HG03457 (cell line): ENCODE data around the gene EIF4G3.
"Not testable (repeated sequence)": the region's sequence is repeated elsewhere in the genome, so short reads cannot be mapped to it uniquely, and the experiment has no call there.

Experiments
- ATAC-seq: cut with Tn5 transposase; IDR thresholded peaks from one replicate; pipeline ENCODE4 v1.9.1; 2021; ENCODE audit warnings: moderate number of reproducible peaks; ENCODE audit not compliant: unreplicated experiment

The EIF4G3 gene

GRCh38 chr1:21069549-21069948 is 107.1 kb downstream of the EIF4G3 start:
- ATAC-seq = no peak

DNA sequence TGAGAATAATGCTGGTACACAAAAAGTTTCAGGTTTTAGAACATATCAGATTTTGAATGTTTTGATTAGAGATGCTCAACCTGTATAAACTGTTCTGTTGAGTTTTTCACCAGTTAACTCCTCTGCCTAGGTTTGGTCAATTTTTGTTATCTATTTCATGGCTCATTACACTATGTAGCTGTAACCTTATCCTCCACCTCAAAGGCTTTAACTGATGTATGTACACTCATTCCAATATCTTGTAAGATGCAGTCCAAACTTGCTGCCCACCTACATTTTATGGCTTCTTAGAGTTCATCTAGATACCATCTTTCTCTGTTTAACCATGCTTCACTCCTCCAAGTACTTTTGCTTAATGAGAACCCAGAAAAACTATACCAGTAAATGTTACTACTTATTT is 107.8 kb downstream of the EIF4G3 start:
- ATAC-seq = no peak

DNA sequence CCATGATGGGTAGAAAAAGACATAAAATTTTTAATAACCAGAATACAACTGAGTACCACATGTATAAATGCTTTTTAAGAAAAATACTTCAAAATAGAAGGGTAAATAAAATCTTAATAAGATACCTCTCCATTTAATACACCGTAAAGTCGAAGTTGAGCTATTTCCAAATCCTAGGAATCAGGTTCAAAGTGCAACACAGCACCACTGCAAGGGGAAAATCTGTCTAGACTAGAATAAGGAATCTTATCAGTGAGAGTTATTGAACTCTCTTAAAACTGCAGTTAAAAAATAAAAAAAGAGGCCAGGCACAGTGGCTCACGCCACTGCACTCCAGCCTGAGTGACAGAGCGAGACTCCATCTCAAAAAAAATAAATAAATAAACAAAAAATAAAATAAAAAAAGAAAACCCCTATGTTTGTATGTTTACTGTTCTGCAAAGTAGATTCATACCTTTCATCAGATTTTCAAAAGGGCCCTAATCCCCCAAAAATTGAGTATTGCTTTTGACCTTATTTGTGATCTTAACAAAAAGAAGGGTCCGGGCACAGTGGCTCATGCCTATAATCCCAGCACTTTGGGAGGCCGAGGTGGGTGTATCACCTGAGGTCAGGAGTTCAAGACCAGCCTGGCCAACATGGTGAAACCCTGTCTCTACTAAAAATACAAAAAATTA is 109.0 kb downstream of the EIF4G3 start:
- no peak for ATAC-seq

DNA sequence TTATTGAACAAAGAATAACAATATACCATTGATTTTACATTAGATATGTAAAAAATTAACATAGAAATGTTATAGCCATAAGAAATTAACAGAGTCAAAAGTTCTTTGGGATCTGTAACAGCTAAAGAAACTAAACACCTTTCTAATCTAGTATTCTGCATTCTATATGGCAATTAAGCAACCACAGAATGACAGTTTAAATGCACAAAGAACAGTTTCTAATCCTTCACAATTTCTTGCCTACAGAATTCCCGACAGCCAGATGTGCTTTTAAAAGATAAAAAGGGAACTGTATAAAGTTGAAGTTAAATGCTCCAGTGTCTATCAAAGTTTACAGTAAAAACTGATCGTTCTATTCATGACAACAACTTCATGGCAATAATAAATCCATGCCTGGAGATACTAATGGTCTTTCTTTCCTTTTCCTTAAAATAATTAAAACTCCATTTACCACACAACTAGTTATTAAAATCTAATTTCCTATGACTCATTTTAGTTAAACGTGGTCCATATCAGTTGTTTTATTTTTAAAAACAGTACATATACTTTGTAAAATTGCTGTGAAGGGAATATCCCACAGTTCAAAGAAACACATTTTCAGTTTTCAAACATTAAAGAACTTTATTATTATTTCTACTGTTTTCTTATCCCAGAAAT is 110.2 kb downstream of the EIF4G3 start:
- ATAC-seq = no peak

DNA sequence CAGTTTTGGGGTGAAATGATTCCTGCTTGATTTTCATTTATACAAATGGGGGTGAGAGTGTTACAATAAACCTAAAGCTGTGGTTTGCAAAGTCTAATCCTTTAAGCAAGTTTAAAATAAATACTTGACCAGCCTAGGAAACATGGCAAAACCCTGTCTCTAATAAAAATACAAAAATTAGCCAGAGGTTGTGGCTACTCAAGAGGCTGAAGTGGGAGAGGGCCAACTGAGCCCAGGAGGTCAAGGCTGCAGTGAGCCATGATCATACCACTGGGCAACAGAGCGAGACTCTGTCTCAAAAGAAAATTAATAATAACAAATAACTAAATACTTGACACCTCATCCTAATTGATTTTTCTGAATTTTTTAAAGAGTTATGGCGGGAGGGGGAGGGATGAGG is 110.8 kb downstream of the EIF4G3 start:
- no peak for ATAC-seq

GRCh38 chr1:21064057-21064456 is 112.6 kb downstream of the EIF4G3 start:
- ATAC-seq = no peak

- no peak for ATAC-seq
Observed at GRCh38 chr1:21060523-21060922, 116.2 kb downstream of the EIF4G3 start.

- ATAC-seq = no peak
Observed at GRCh38 chr1:21059021-21059420, 117.7 kb downstream of the EIF4G3 start.

DNA sequence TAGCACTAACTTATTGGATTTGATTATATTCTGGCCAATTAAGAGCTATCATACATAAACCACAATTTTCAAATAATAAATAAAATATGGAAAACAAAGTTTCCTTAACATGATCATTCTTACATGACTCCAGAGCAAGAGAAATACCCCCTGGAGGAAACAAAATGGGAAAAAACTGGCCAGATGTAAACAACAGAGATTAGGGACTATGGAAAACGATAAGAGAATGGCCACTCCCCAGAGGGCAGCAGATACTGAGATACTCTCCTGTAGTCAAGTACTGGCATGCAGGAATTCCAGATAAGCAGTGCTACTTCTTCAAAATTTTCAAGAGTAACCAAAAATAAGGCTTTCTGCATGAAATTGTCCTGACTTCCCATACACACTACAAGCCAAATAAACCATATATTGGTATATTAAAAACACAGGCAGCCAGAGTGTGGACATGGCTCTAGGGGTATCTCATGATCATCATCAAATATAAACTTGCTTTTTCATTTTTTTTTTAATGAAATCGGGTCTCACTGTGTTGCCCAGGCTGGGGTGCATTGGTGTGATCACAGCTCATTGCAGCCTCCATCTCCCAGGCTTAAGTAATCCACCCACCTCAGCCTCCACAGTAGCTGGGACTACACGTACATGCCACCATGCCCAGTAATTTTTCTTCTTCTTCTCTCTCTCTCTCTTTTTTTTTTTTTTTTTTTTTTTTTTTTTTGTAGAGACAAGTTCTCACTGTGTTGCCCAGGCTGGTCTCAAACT is 118.5 kb downstream of the EIF4G3 start:
- no peak for ATAC-seq

GRCh38 chr1:21053189-21053928 is 123.3 kb downstream of the EIF4G3 start:
- not testable (repeated sequence) for ATAC-seq

- no peak for ATAC-seq
Observed at GRCh38 chr1:21052034-21052433, 124.7 kb downstream of the EIF4G3 start.

GRCh38 chr1:21051177-21051825 is 125.4 kb downstream of the EIF4G3 start:
- ATAC-seq = no peak

DNA sequence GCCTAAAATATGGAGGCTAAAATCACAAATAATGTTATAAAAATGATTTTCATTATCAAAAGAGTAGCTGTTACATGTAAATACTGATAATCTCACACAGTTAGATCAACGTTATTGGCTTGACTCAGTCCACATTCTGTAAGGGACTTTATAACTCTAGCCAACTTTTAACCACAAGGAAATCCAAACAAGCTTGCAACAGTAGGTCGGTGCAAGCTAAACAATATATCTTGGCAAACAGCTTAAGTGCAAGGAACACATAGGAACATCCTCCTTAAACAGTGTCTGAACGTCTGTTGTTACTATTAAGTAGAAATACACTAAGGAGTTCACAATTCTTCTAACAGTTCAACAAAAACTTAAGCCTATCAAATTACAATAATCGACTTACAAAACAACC is 126.7 kb downstream of the EIF4G3 start:
- ATAC-seq = no peak

DNA sequence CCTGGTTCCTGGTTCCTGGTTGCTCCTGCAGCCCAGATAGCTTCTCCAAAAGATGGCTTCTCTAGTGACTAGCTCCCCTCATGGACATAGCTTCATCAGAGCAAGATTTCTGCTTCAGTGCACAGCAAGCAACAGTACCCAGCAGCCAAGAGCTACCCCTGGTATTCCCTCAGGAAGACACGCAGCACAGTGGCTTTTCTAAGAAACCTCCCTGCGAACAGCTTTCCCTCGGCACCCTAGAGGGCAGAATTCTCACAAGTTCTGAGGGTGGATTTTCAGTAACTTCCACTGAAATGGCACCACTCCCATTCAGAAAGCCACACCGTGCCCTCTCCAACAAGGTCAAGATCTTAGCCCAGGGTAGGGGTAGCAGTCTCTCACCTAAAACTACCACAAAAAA is 128.2 kb downstream of the EIF4G3 start:
- ATAC-seq = no peak

GRCh38 chr1:21046132-21046531 is 130.6 kb downstream of the EIF4G3 start:
- ATAC-seq = no peak

- no peak for ATAC-seq
Observed at GRCh38 chr1:21045351-21045750, 131.3 kb downstream of the EIF4G3 start.

DNA sequence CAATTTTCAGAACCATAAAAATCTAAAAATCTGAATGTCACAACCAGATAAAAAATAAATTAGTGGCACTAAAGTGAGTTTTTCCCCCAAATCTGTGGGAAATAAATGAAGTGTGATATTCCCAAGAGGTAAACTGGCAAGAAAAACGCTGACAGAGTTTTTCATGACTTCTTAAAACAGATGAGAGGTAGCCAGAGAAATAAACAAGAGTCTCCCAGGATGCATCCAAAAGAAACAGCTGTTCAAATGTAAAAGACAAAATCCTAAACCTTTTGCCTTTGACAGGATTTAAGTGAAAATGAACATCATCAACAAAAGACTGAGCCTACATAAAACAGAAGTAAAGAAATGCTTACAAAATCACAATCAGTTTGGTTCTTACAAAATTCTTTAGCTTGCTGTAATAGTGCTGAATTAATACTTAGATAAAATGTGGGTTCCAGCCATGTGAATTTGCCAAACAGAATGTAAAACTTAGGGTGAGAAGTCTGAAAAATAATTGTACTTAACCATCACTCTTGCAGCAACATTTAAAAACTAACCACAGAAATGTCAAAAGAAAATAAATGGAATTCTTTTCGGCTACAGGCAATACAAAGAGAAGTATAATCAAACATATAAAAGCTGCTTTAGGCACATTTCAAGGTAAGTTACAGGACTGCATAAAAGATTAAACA is 133.6 kb downstream of the EIF4G3 start:
- no peak for ATAC-seq

DNA sequence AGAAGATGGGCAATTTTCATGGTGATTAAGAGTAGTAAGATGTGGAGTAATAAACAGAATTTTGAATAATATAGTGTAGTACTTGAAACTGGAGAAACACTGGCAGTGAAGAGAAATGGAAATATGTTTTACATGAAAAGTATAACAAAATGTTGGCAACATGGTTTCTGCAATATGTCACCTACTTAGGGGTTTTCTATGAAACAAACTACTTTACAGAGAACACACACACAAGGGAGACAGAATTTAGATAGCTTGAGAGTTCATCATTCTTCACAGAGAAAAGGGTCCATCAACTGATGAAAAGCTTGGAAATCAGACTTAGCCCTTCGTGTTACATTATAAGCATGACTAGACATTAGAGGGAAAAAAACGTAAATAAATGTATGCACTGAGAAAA is 135.2 kb downstream of the EIF4G3 start:
- no peak for ATAC-seq

GRCh38 chr1:21037091-21037490 is 139.6 kb downstream of the EIF4G3 start:
- no peak for ATAC-seq

- ATAC-seq = no peak
Observed at GRCh38 chr1:21035794-21036193, 140.9 kb downstream of the EIF4G3 start.
